Measurements from ENCODE around the gene RPTOR.
"Not testable (repeated sequence)": the region's sequence is repeated elsewhere in the genome, so short reads cannot be mapped to it uniquely, and the experiment has no call there.

The RPTOR gene

GRCh38 chr17:80814491-80814890 is 269.9 kb downstream of the RPTOR start:
- no peak overlapping the region for H3K4me3 ChIP-seq (replicated peaks; ENCODE audit: insufficient read depth, low read length)
- no peak for DNase-seq (ENCODE audit: low read depth in 1 of 2, low spot score in 1 of 2)
- H3K27ac ChIP-seq (replicated peaks), result no peak overlapping the region
- TF ChIP-seq CTCF (IDR thresholded peaks at IDR 0.05; ENCODE audit: insufficient read depth, low read length) (no peak), REST (IDR thresholded peaks at IDR 0.05; ENCODE audit: insufficient replicate concordance, low read depth) (no peak), GABPA (IDR thresholded peaks at IDR 0.05; ENCODE audit: low read depth) (no peak), SPI1 (IDR thresholded peaks at IDR 0.05; ENCODE audit: borderline replicate concordance, low read depth) (no peak), POLR2AphosphoS5 (IDR thresholded peaks at IDR 0.05; ENCODE audit: low read depth) (no peak)
- no peaks in the 10 kb centered on the region for H3K27me3 ChIP-seq (ENCODE audit: insufficient read depth, poor library complexity, severe bottlenecking)

GRCh38 chr17:80815151-80815681 is 270.6 kb downstream of the RPTOR start:
- DNase-seq (ENCODE audit: low read depth in 1 of 2, low spot score in 1 of 2), result no peak
- H3K4me3 ChIP-seq (replicated peaks; ENCODE audit: insufficient read depth, low read length), result no peak overlapping the region
- TF ChIP-seq SPI1 (IDR thresholded peaks at IDR 0.05; ENCODE audit: borderline replicate concordance, low read depth) (no peak), POLR2AphosphoS5 (IDR thresholded peaks at IDR 0.05; ENCODE audit: low read depth) (no peak), REST (IDR thresholded peaks at IDR 0.05; ENCODE audit: insufficient replicate concordance, low read depth) (no peak), CTCF (IDR thresholded peaks at IDR 0.05; ENCODE audit: insufficient read depth, low read length) (no peak), GABPA (IDR thresholded peaks at IDR 0.05; ENCODE audit: low read depth) (no peak)
- H3K27me3 ChIP-seq (ENCODE audit: insufficient read depth, poor library complexity, severe bottlenecking), result no peaks in the 10 kb centered on the region
- no peak overlapping the region for H3K27ac ChIP-seq (replicated peaks)

- H3K27me3 ChIP-seq (ENCODE audit: insufficient read depth, poor library complexity, severe bottlenecking); DNase-seq (ENCODE audit: low read depth in 1 of 2, low spot score in 1 of 2); H3K4me3 ChIP-seq (replicated peaks; ENCODE audit: insufficient read depth, low read length); H3K27ac ChIP-seq (replicated peaks): not testable (repeated sequence)
Observed at GRCh38 chr17:80815718-80816117, 271.1 kb downstream of the RPTOR start.

GRCh38 chr17:80816241-80817103 is 271.8 kb downstream of the RPTOR start:
- no peak for DNase-seq (ENCODE audit: low read depth in 1 of 2, low spot score in 1 of 2)
- Histone ChIP-seq H3K4me3 (replicated peaks; ENCODE audit: insufficient read depth, low read length) (no peak overlapping the region), H3K27ac (replicated peaks) (no peak overlapping the region), H3K27me3 (ENCODE audit: insufficient read depth, poor library complexity, severe bottlenecking) (no peaks in the 10 kb centered on the region)
- no peak for TF ChIP-seq REST (IDR thresholded peaks at IDR 0.05; ENCODE audit: insufficient replicate concordance, low read depth)
- TF ChIP-seq SPI1 (IDR thresholded peaks at IDR 0.05; ENCODE audit: borderline replicate concordance, low read depth), result no peak
- TF ChIP-seq POLR2AphosphoS5 (IDR thresholded peaks at IDR 0.05; ENCODE audit: low read depth), result no peak
- no peak for TF ChIP-seq CTCF (IDR thresholded peaks at IDR 0.05; ENCODE audit: insufficient read depth, low read length)
- no peak for TF ChIP-seq GABPA (IDR thresholded peaks at IDR 0.05; ENCODE audit: low read depth)
